Measurements from ENCODE around the gene SERTAD4.

The SERTAD4 gene

GRCh38 chr1:210237479-210237878 is 4.9 kb downstream of the SERTAD4 start:
- no peak for ATAC-seq
- TF ChIP-seq ESRRG (CRISPR knock-in tag; IDR thresholded peaks at IDR 0.05): no peak
- no peak for TF ChIP-seq TSHZ2 (CRISPR knock-in tag; IDR thresholded peaks at IDR 0.05)
- no peak for TF ChIP-seq GLIS3 (CRISPR knock-in tag; IDR thresholded peaks at IDR 0.05)
- no peak for TF ChIP-seq ZC3H10 (CRISPR knock-in tag; IDR thresholded peaks at IDR 0.05)
- TF ChIP-seq TCF4 (CRISPR knock-in tag; IDR thresholded peaks at IDR 0.05; ENCODE audit: borderline replicate concordance): no peak
- TF ChIP-seq BACH2 (CRISPR knock-in tag; IDR thresholded peaks at IDR 0.05; ENCODE audit: borderline replicate concordance): no peak
- TF ChIP-seq ZNF565 (CRISPR knock-in tag; conservative IDR thresholded peaks at IDR 0.05; ENCODE audit: low read depth): no peak
- no peak for TF ChIP-seq CSDC2 (CRISPR knock-in tag; IDR thresholded peaks at IDR 0.05)
- TF ChIP-seq CREB5 (CRISPR knock-in tag; IDR thresholded peaks at IDR 0.05; ENCODE audit: low read depth): no peak
- TF ChIP-seq ZFP3 (CRISPR knock-in tag; IDR thresholded peaks at IDR 0.05): no peak
- TF ChIP-seq ZNF8 (CRISPR knock-in tag; IDR thresholded peaks at IDR 0.05): no peak
- no peak for TF ChIP-seq ZNF70 (CRISPR knock-in tag; IDR thresholded peaks at IDR 0.05)
- TF ChIP-seq ARNTL (CRISPR knock-in tag; IDR thresholded peaks at IDR 0.05; ENCODE audit: borderline replicate concordance, low read depth): no peak
- no peak for TF ChIP-seq PPARA (CRISPR knock-in tag; IDR thresholded peaks at IDR 0.05; ENCODE audit: borderline replicate concordance)
- no peak for TF ChIP-seq POU6F1 (CRISPR knock-in tag; IDR thresholded peaks at IDR 0.05; ENCODE audit: borderline replicate concordance, low read depth)
- TF ChIP-seq RARB (CRISPR knock-in tag; IDR thresholded peaks at IDR 0.05): no peak
- TF ChIP-seq ISL1 (CRISPR knock-in tag; IDR thresholded peaks at IDR 0.05): no peak
- TF ChIP-seq OSR1 (CRISPR knock-in tag; IDR thresholded peaks at IDR 0.05): no peak

- TF ChIP-seq BACH2 (CRISPR knock-in tag; IDR thresholded peaks at IDR 0.05; ENCODE audit: borderline replicate concordance): no peak
- no peak for TF ChIP-seq ZC3H10 (CRISPR knock-in tag; IDR thresholded peaks at IDR 0.05)
- TF ChIP-seq SNAI2 (CRISPR knock-in tag; IDR thresholded peaks at IDR 0.05): no peak
- no peak for TF ChIP-seq PPARA (CRISPR knock-in tag; IDR thresholded peaks at IDR 0.05; ENCODE audit: borderline replicate concordance)
- no peak for TF ChIP-seq CREB5 (CRISPR knock-in tag; IDR thresholded peaks at IDR 0.05; ENCODE audit: low read depth)
- TF ChIP-seq ISL1 (CRISPR knock-in tag; IDR thresholded peaks at IDR 0.05): no peak
- TF ChIP-seq ZNF8 (CRISPR knock-in tag; IDR thresholded peaks at IDR 0.05): no peak
- TF ChIP-seq GLIS3 (CRISPR knock-in tag; IDR thresholded peaks at IDR 0.05): no peak
- TF ChIP-seq CSDC2 (CRISPR knock-in tag; IDR thresholded peaks at IDR 0.05): no peak
- no peak for TF ChIP-seq TSHZ2 (CRISPR knock-in tag; IDR thresholded peaks at IDR 0.05)
- TF ChIP-seq ARNTL (CRISPR knock-in tag; IDR thresholded peaks at IDR 0.05; ENCODE audit: borderline replicate concordance, low read depth): no peak
- TF ChIP-seq ESRRG (CRISPR knock-in tag; IDR thresholded peaks at IDR 0.05): no peak
- TF ChIP-seq TOX (CRISPR knock-in tag; IDR thresholded peaks at IDR 0.05; ENCODE audit: borderline replicate concordance): no peak
- ATAC-seq: no peak
Measured at GRCh38 chr1:210237981-210238380, 5.4 kb downstream of the SERTAD4 start.

Measured in SK-N-SH treated with all-trans-retinoic acid at 6 μM for 48 hours (cell line).